NCI-H2196 treated with DMSO at 0.1 percent for 48 hours (cell line): ENCODE data around the gene HERC2.
"Not testable (repeated sequence)": the region's sequence is repeated elsewhere in the genome, so short reads cannot be mapped to it uniquely, and the experiment has no call there.

Experiments
- DNase-seq: peaks from one replicate; lab custom pipeline; 2025; ENCODE audit not compliant: unreplicated experiment; lab: John Stamatoyannopoulos, UW

The HERC2 gene, protein sequence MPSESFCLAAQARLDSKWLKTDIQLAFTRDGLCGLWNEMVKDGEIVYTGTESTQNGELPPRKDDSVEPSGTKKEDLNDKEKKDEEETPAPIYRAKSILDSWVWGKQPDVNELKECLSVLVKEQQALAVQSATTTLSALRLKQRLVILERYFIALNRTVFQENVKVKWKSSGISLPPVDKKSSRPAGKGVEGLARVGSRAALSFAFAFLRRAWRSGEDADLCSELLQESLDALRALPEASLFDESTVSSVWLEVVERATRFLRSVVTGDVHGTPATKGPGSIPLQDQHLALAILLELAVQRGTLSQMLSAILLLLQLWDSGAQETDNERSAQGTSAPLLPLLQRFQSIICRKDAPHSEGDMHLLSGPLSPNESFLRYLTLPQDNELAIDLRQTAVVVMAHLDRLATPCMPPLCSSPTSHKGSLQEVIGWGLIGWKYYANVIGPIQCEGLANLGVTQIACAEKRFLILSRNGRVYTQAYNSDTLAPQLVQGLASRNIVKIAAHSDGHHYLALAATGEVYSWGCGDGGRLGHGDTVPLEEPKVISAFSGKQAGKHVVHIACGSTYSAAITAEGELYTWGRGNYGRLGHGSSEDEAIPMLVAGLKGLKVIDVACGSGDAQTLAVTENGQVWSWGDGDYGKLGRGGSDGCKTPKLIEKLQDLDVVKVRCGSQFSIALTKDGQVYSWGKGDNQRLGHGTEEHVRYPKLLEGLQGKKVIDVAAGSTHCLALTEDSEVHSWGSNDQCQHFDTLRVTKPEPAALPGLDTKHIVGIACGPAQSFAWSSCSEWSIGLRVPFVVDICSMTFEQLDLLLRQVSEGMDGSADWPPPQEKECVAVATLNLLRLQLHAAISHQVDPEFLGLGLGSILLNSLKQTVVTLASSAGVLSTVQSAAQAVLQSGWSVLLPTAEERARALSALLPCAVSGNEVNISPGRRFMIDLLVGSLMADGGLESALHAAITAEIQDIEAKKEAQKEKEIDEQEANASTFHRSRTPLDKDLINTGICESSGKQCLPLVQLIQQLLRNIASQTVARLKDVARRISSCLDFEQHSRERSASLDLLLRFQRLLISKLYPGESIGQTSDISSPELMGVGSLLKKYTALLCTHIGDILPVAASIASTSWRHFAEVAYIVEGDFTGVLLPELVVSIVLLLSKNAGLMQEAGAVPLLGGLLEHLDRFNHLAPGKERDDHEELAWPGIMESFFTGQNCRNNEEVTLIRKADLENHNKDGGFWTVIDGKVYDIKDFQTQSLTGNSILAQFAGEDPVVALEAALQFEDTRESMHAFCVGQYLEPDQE (N-terminal part only)

DNA sequence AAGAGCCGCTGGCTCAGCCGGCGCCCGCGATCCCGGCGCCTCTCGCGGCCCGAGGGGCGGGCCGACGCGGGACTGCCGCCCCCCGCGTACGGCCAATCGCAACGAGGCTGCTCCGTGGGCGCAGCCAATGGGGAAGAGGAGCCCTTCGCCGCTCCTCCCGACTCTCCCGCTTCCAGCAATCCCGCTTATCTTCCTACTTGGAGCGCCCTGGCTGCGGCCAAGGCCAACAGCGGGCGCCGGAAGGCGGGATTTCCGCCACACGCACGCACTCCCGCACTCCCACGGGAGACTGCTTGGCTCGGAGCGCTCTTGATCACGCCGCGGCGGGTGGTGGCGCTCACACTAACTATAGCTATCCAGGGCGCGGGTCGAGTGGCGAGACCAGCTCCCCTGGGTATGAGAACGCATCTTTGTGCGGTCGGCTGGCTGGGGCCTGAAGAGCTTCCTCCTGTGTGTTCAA is at the start of gene HERC2:
Gene HERC2 (minus strand): TSS at position 51 of the 460 bp plus-strand sequence. CDS start 746 bp downstream, outside the sequence.
- not testable (repeated sequence) for DNase-seq

DNA sequence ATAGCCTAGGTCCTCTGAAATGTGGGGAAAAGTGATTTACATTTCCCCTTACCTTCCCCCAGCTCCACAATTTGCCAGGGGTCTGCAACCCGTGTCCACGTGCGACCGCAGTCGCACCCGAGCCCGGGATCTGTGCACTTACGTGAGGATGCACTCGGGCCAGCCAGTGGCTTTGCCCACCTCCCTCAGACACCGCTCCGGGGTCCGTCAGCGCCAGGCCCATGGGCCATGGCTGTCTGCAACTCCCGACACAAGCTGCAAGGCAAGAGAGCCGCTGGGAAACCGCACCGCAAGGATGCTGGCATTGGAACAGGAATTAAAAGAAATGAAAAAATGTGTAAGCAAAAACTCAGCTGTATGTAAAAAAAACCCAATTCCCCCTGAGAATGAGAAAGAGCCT is 43.5 kb upstream of the HERC2 start:
- not testable (repeated sequence) for DNase-seq

DNA sequence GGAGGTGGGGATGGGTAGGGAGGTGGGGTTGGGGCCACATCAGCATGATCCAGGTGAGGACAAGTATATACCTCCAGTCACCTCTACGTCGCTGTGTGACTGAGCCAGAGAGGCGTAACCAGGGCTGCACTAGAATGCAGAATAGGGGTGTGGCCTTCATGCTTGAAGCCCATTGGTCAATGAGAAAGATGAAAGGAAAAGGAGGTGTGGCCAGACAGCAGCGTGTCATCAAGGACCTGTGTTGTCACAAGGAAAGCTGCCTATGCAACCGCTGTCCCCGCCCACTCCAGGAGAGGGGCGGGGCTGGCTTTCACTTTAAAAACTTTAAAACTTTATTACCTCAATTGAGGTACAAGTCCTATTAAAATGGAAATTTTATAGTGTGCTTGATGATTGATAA is 36.0 kb upstream of the HERC2 start, which contains the start of gene GOLGA6L24:
Gene GOLGA6L24 (minus strand): TSS at position 101 of the 400 bp plus-strand sequence. CDS start 61 bp downstream, at position 40.
- not testable (repeated sequence) for DNase-seq

DNA sequence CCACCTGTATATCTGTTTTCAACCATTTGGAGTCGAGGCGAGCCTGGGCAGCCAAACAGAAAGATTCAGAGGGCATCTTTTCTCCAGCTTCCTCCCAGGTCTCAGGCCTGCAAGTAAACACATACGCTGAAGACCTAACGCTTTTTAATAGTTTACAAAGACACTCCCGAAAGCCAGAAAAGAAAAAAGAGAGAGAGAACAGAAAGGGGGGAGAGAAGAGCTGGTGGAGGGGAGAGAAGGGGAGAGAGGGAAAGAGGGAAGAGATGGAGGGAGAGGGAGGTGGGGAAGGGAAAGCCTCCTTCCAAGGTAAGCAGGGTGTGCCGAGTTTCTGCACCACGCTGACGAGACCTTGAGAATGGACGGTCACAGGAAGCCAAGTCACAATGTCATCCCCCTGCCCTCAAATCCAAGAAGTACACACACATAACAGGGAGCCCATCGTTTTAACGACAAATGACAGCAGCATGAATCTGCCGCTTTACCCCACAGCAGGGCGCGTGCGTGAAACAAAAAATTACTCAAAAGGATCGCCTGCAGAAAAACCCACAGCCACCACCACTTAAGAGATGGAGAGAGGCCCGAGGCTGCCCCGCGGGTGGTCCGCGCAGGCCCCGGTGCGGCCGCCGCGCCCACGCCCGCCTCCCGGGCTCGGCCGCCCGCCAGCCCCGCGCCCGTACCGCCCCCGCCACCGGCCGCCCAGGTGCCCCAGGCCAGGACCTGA is 461 bp downstream of the HERC2 start:
- DNase-seq, result not testable (repeated sequence)

DNA sequence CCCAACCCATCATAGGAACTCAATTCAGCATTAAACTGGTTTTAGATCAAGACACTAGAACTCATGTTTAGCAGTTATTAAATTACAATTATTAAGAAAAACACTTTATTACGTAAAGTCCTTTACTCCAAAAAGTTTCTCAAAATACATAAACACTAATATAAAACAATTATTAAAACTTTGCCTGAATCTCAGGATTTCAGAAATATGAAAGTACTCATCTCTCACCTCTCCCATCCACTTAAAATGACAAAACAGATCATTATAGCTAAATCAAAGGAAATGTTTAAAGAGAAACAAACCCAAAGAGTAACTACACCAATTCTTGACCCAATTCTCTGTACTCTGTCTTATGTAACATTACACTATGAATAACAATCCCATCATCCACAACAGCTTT is 2.3 kb downstream of the HERC2 start:
- DNase-seq, result not testable (repeated sequence)

DNA sequence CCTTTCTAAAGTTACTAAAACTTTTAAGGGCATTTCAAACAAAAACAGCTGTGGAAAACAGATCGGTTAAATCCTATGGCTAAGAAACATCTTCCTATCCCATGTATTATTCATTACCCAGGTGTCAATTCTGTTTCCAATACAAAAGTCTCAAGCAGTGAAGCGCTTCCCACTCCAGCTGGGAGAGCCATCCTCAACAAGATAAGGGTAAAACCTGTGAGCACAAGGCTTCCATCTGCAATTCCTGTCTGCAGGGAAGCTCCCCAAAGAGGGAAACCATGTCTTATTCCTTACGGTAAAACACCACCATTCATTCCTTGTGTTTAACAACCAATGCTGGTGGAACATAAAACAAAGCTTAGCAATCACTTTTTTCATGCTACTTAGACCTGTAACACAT is 3.2 kb downstream of the HERC2 start:
- not testable (repeated sequence) for DNase-seq

DNA sequence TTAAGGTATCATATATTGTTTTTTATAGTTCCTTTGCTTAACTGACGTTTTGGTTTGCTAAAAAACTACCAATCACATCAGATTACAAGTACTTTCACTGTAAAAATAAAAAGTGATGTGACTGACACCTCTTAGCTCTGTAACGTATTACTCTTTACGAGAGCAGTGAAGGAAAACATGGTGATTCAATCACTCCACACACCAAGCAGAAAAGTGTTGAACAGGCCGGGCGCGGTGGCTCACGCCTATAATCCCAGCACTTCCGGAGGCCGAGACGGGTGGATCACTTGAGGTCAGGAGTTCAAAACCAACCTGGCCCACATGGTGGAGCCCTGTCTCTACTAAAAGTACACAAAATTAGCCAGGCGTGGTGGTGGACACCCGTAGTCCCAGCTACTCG is 3.9 kb downstream of the HERC2 start:
- not testable (repeated sequence) for DNase-seq

DNA sequence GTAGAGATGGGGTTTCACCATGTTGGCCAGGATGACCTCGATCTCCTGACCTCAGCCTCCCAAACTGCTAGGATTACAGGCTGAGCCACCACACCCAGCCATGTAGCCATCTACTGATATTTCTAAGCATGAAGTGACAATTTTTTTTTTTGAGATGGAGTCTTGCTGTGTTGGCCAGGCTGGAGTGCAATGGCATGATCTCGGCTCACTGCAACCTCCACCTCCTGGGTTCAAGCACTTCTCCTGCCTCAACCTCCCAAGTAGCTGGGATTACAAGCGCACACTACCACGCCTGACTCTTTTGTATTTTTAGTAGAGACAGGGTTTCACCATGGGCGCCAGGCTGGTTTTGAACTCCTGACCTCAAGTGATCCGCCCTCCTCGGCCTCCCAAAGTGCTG is 5.0 kb downstream of the HERC2 start:
- DNase-seq, result not testable (repeated sequence)

DNA sequence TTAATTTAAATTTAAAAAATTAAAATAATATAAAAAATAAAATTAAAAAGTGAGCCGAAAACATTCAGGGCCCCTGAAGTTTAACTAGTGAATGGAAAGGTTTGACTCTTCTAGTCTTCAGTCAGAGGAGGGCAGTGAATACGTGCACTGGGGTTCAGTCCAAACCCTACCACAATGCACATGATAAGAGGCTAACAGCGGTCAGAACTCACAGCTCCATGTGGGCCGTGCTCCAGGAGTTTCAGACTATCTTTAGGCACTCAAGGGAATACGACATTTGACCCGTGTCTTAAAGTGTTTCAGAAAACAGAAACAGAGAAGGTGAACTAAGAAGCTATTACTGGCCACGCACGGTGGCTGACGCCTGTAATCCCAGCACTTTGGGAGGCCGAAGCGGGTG is 11.5 kb downstream of the HERC2 start:
- DNase-seq, result not testable (repeated sequence)

DNA sequence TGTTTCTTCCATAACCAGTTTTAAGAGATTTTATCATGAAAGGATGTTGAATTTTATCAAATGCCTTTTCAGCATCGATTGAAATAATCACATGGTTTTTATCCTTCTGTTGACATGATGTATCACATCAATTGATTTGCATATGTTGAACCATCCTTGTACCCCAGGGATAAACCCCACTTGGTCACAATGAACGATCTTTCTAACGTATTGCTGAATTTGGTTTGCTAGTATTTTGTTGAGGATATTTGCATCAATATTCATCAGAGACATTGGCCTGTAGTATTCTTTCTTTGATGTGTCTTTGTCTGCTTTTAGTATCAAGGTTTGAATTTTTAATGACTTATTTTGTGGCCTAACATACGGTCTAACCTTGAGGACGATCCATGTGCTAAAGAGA is 13.3 kb downstream of the HERC2 start:
- not testable (repeated sequence) for DNase-seq

DNA sequence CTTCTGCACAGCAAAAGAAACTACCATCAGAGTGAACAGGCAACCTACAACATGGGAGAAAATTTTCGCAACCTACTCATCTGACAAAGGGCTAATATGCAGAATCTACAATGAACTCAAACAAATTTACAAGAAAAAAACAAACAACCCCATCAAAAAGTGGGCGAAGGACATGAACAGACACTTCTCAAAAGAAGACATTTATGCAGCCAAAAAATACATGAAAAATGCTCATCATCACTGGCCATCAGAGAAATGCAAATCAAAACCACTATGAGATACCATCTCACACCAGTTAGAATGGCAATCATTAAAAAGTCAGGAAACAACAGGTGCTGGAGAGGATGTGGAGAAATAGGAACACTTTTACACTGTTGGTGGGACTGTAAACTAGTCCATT is 16.3 kb downstream of the HERC2 start:
- not testable (repeated sequence) for DNase-seq

DNA sequence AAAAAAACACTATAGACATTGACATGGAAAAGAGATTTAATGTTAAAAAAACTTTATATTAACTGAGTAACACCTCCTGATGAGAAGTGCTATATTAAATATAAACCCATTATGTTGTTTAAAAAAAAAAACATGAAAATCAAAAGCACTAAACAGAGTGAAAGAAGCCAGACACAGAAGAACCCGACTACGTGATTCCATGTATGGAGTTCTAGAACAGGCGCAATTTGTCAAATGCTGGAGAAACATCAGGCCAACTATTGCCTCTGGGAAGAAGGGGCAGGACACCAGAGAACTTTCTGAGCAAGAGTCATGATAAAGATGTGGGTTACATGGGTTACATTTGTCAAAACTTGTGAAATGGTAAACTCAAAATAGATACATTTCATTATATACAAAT is 24.5 kb downstream of the HERC2 start:
- not testable (repeated sequence) for DNase-seq

DNA sequence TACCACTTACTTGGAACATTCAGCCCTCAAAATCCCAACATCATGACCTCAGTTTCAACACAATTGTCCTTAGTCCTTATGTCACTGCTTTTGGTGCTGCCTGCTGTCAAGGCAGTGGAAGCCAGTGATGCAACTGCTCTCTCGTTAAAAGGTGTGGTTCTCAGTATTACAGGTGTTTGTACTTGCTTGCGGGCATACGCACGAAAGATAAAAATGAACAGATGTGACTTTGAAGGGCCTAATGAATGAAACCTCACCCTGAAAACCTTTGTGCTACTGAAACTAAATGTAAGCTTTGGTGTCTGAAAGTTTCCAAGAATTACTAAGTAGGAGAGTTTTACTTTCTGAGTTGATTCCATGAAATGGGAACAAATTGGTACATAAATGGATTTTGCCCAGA is 25.2 kb downstream of the HERC2 start:
- not testable (repeated sequence) for DNase-seq

DNA sequence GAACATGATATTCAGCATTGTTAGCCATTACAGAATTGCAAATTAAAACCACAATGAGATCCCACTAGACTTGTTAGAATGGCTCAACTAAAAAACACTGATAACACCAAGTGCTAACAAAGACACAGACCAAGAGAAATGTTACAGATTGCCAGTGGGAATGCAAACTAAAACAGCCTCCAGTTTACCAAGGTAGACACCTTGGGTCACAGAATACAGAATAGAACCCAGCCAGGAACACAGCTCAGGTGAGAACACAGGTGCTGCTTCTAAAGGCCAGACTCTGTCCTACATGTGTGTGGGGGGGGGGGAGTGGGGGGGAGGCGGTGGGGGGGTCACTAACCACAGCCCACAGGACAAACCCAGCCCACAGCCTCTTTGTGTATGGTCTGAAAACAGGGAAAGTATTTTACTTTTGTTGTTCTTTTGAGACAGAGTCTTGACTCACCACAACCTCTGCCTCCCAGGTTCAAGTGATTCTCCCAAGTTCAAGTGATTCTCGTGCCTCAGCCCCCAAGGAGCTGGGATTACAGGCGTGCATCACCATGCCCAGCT is 26.9 kb downstream of the HERC2 start:
- DNase-seq, result not testable (repeated sequence)

DNA sequence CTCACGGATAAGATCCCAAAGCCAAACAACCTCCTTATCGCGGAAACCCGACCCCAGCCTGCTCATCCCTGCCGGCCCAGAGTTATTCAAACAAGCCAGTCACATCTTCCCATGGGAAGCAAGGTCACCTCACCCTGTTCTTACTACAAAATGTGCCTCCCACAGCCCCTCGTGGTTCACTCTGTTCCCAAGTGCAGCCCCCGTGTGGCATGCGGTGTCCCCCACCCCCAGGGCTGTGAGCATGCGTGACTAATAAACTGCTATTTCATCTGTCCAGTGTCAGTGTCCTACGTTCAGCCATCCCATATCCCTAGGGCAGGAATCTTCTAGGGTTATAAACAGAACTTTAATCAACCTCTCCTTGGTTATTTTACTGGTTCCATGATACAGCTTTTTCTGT is 27.4 kb downstream of the HERC2 start:
- not testable (repeated sequence) for DNase-seq

DNA sequence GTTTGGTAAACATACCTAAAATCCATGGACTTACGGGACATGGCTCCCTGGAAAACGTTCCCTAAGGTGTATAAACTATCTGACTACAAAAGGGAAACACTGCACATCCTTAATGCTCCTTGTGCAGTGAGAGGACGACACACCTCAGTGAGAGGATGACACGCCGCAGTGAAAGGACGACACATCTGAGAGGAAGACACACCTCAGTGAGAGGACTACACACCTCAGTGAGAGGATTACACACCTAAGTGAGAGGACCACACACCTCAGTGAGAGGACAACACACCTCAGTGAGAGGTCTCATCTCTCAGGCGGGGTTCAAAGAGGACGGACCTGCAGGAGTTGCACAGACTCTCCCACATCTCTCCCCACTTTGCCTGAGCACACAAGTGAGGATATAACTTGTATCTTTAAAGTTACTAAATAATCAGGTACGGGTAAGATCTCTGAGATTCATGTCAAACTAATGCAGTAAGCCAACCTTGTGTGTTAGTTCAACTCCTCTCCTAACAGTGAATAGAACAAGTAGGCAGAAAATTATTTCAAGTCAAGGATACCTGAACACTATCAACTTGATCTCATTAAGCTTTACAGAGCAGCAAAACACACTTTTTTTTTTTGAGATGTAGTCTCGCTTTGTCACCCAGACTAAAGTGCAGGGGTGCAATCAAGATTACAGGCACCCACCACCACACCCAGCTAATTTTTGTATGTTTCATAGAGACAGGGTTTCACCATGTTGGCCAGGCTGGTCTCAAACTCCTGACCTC is 32.1 kb downstream of the HERC2 start:
- DNase-seq, result no peak

DNA sequence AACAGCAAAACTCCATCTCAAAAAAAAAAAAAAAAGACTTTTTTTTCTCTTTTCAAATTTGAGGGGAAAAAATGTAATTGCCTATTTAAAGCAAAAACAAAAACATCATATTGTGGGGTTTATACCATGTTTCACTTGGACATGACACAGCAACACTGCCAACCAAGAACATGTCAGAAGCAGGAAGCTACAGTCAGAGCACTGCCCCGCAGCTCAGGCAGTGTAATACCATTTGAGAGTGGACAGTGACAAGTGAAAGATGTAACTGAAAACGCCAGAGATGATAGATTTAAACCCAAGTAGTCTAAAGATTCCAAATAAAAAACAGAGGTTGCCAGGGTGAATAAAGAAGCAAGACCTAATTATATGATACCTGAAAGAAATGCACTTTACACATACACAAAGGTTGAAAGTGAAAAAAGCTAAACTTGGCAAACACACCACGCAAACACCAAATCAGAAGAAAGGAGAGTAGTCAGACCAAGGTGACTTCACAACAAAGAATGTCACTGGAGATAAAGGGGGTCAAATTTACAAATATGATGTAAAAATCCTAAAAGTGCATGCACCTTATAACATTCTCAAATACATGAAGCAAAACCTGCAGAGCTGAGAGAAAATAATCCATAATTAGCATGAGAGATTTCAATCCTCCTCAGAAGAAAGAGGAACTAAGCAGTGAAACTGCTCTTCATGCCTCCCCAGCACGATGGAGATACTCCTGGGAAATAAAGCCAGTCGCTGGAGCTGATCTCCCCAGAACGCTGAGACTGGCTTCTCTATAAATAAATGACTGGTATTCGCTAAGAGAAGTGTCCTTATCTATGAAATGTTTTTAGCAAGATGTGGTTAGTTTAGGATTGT is 32.9 kb downstream of the HERC2 start:
- not testable (repeated sequence) for DNase-seq

DNA sequence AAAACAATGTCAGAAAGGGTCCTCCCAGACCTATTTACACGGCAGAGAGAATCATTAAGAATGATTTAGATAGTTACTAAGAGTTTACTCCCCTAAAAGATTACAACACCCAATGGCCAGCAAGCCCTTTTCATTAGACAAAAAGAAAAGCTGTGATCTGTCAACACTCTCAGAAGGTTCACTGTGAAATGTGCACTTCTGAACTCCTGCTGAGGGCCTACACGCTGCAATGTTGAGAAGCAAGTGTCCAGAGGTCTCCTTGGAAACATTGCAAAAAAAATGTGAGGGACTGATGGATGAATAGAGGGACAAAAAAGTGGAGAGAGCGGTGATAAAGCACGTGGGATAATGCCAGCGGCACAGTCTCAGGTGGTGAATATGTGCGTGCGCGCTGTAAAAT is 35.3 kb downstream of the HERC2 start:
- not testable (repeated sequence) for DNase-seq
